ENCODE measurements around the gene RAMAC.

DNA sequence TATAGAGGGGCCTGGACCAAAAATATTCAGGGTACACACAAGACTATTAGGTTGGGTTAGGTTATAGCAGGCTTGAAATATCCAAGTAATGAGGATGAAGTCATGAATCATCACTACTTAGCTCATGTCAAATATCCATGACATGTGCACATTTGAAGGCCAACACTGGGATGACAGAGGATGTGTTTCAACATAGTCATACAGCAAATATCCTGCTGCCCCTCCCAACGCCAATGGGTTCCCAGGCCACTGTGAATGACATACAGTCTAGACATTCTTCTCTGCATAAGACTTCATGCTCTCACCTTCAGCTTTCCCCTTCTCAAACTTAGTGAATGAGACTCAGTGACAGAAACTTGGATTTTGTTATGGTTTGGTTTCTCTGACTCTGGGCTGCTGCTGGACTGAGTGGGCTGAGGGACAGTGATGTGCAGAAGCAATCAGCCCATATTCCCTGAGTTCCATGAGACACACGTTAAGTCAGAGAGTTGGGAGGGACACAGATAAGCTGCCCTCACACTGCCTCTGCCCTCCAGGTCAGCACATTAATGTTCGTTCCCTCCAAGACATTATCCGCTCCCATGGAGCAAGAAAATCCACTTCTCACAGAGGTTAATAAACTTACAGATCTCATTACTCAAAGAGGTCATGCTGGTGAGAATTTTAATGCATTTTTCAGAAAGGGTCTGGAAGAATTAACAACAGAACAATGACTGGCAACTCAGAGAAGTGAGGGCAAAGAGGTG is 48.9 kb upstream of the RAMAC start:
- TF ChIP-seq POLR2A (IDR thresholded peaks at IDR 0.05): no peak
- no peak for TF ChIP-seq POLR2AphosphoS5 (IDR thresholded peaks at IDR 0.05)
- TF ChIP-seq, protein P1, sequence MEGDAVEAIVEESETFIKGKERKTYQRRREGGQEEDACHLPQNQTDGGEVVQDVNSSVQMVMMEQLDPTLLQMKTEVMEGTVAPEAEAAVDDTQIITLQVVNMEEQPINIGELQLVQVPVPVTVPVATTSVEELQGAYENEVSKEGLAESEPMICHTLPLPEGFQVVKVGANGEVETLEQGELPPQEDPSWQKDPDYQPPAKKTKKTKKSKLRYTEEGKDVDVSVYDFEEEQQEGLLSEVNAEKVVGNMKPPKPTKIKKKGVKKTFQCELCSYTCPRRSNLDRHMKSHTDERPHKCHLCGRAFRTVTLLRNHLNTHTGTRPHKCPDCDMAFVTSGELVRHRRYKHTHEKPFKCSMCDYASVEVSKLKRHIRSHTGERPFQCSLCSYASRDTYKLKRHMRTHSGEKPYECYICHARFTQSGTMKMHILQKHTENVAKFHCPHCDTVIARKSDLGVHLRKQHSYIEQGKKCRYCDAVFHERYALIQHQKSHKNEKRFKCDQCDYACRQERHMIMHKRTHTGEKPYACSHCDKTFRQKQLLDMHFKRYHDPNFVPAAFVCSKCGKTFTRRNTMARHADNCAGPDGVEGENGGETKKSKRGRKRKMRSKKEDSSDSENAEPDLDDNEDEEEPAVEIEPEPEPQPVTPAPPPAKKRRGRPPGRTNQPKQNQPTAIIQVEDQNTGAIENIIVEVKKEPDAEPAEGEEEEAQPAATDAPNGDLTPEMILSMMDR (IDR thresholded peaks at IDR 0.05): no peak
